HepG2 (cell line): Measurements from ENCODE around the gene GLI3.

Experiments used
- ARID2 ChIP-seq: sonication (generic); formaldehyde crosslinking; IDR thresholded peaks from 2 replicates; pipeline ENCODE4 v1.8.1; 2022; ENCODE audit warnings: mild to moderate bottlenecking, missing genetic modification reagents, borderline replicate concordance
- ARNT2 ChIP-seq: sonication (generic); formaldehyde crosslinking; IDR thresholded peaks from 2 replicates; pipeline ENCODE4 v1.8.0; 2022; ENCODE audit warnings: mild to moderate bottlenecking, low read depth, missing genetic modification reagents, moderate library complexity
- CEBPZ ChIP-seq: IDR thresholded peaks from 2 replicates; pipeline ENCODE4 v1.6.1; 2012; ENCODE audit warnings: low read length, improper control_type of control experiment
- CTCF ChIP-seq: sonication (generic); formaldehyde crosslinking; IDR thresholded peaks from 2 replicates; pipeline ENCODE4 v1.5.0; 2020; ENCODE audit warnings: mild to moderate bottlenecking, missing genetic modification reagents, moderate library complexity
- HCFC1 ChIP-seq: fragments of 150-350 bp; IDR thresholded peaks from 2 replicates; pipeline ENCODE4 v1.6.1; 2014; ENCODE audit warnings: low read depth, low read length
- HDAC6 ChIP-seq: fragments of 200-600 bp; sonication (generic); IDR thresholded peaks from 2 replicates; pipeline ENCODE4 v1.7.0; 2017; ENCODE audit warnings: mild to moderate bottlenecking, antibody characterized with exemption, low read length, low read depth
- PHF8 ChIP-seq: sonication (generic); formaldehyde crosslinking; IDR thresholded peaks from 2 replicates; pipeline ENCODE4 v1.5.0; 2020; ENCODE audit warnings: missing genetic modification reagents
- RFX1 ChIP-seq: fragments of 450-650 bp; IDR thresholded peaks from 2 replicates; pipeline ENCODE4 v1.6.1; 2017
- TCF7L2 ChIP-seq: IDR thresholded peaks from 2 replicates; pipeline ENCODE4 v1.6.1; 2011; ENCODE audit warnings: mild to moderate bottlenecking, low read depth, low read length, moderate library complexity
- ZKSCAN8 ChIP-seq: IDR thresholded peaks from 2 replicates; pipeline ENCODE4 v1.6.1; 2016; ENCODE audit warnings: borderline replicate concordance, missing genetic modification reagents, missing compliant biosample characterization
- ZNF558 ChIP-seq: sonication (generic); formaldehyde crosslinking; IDR thresholded peaks from 2 replicates; pipeline ENCODE4 v1.9.0; 2022; ENCODE audit warnings: mild to moderate bottlenecking, missing genetic modification reagents, borderline replicate concordance
- ZNF616 ChIP-seq: sonication (generic); formaldehyde crosslinking; IDR thresholded peaks from 2 replicates; pipeline ENCODE4 v1.5.0; 2020; ENCODE audit warnings: low read depth, mild to moderate bottlenecking, missing genetic modification reagents
- ZNF644 ChIP-seq: IDR thresholded peaks from 2 replicates; pipeline ENCODE4 v1.6.1; 2016; ENCODE audit warnings: low read depth
- ZZZ3 ChIP-seq: sonication (generic); formaldehyde crosslinking; IDR thresholded peaks from 2 replicates; pipeline ENCODE4 v1.4.0; 2020; ENCODE audit warnings: missing genetic modification reagents, mild to moderate bottlenecking, borderline replicate concordance

- TF ChIP-seq RFX1 (no peak), ZNF558 (no peak), CTCF (CRISPR knock-in tag) (no peak), PHF8 (CRISPR knock-in tag) (no peak), TCF7L2 (no peak), ZNF616 (CRISPR knock-in tag) (no peak), ZZZ3 (CRISPR knock-in tag) (no peak), ARID2 (no peak), ZNF644 (no peak), CEBPZ (no peak), ARNT2 (CRISPR knock-in tag) (no peak), ZKSCAN8 (CRISPR knock-in tag) (no peak), HDAC6 (no peak), HCFC1 (no peak)
Measured at GRCh38 chr7:41992881-41993867, 243.8 kb downstream of the GLI3 start.
